GM23248 (cell line): ENCODE results near the gene BCR. TPM values are rescaled to one million over a fixed set of nuclear protein-coding genes. Genes with fewer than 3 reads are reported as not detected.

ENCODE experiments used
- DNase-seq: peaks from one replicate; pipeline ENCODE4 v3.0.0-alpha.2; 2015
- H2AFZ ChIP-seq: fragments of 200-600 bp; sonication (generic); 2 replicates; pipeline ENCODE4 v1.6.1; 2016; ENCODE audit warnings: antibody characterized with exemption
- H3F3A ChIP-seq: fragments of 200-600 bp; sonication (generic); 2 replicates; pipeline ENCODE4 v1.6.1; 2016; ENCODE audit warnings: mild to moderate bottlenecking, antibody characterized with exemption, mixed run types; ENCODE audit not compliant: insufficient read depth
- H3K27ac ChIP-seq: fragments of 200-600 bp; sonication (generic); 2 replicates; pipeline ENCODE4 v1.5.1; 2016; ENCODE audit warnings: mild to moderate bottlenecking
- H3K27me3 ChIP-seq: fragments of 200-600 bp; sonication (generic); replicated peaks from 2 replicates; pipeline ENCODE4 v1.6.1; 2016; ENCODE audit warnings: mild to moderate bottlenecking; ENCODE audit not compliant: insufficient read depth
- H3K36me3 ChIP-seq: fragments of 200-600 bp; sonication (generic); 2 replicates; pipeline ENCODE4 v1.6.1; 2016; ENCODE audit warnings: low read depth, mild to moderate bottlenecking
- H3K4me1 ChIP-seq: fragments of 200-600 bp; sonication (generic); 2 replicates; pipeline ENCODE4 v1.6.1; 2016; ENCODE audit warnings: mild to moderate bottlenecking; ENCODE audit not compliant: insufficient read depth
- H3K4me2 ChIP-seq: fragments of 200-600 bp; sonication (generic); one replicate; pipeline ENCODE4 v1.6.1; 2016; ENCODE audit warnings: mild to moderate bottlenecking; ENCODE audit not compliant: unreplicated experiment
- H3K4me3 ChIP-seq: fragments of 200-600 bp; sonication (generic); 2 replicates; pipeline ENCODE4 v1.5.1; 2016; ENCODE audit warnings: mild to moderate bottlenecking
- H3K79me2 ChIP-seq: fragments of 200-600 bp; sonication (generic); 2 replicates; pipeline ENCODE4 v1.6.1; 2016; ENCODE audit warnings: mild to moderate bottlenecking; ENCODE audit not compliant: insufficient read depth
- H3K9ac ChIP-seq: fragments of 200-600 bp; sonication (generic); 2 replicates; pipeline ENCODE4 v1.6.1; 2016; ENCODE audit warnings: mild to moderate bottlenecking
- H3K9me2 ChIP-seq: fragments of 200-600 bp; sonication (generic); 2 replicates; pipeline ENCODE4 v1.6.1; 2016; ENCODE audit warnings: mixed run types, mild to moderate bottlenecking, moderate library complexity; ENCODE audit not compliant: insufficient read depth
- H3K9me3 ChIP-seq: fragments of 200-600 bp; sonication (generic); one replicate; pipeline ENCODE4 v1.6.1; 2017; ENCODE audit warnings: low read depth
- H4K20me1 ChIP-seq: fragments of 200-600 bp; sonication (generic); 2 replicates; pipeline ENCODE4 v1.6.0; 2016; ENCODE audit not compliant: insufficient read depth
- EZH2 ChIP-seq: fragments of 200-600 bp; sonication (generic); IDR thresholded peaks from 2 replicates; pipeline ENCODE4 v1.6.1; 2018; ENCODE audit warnings: antibody characterized with exemption, mild to moderate bottlenecking; ENCODE audit not compliant: insufficient read depth, poor library complexity, severe bottlenecking
- EZH2phosphoT487 ChIP-seq: fragments of 200-600 bp; sonication (generic); IDR thresholded peaks from 2 replicates; pipeline ENCODE4 v1.6.1; 2018; ENCODE audit warnings: antibody characterized with exemption, moderate library complexity, mild to moderate bottlenecking, low read depth; ENCODE audit not compliant: insufficient read depth
- WGBS, 2 experiments: methylation state at CpG; one replicate each; pipeline ENCODE4 v1.1.6; 2015 to 2017; ENCODE audit warnings: low lambda C conversion rate in 2 of 2, low coverage in 1 of 2; ENCODE audit errors: missing lambda C conversion rate in 2 of 2; 5-methylcytosine and 5-hydroxymethylcytosine counted together
- in situ Hi-C: fragments of 300-500 bp; cut with MboI; formaldehyde crosslinking; loops from 2 replicates; pipeline ENCODE4 v1.15.0; 2020
- polyA plus RNA-seq: library from polyadenylated mRNA; unstranded; fragments of >200 nt; fragmentation: Nextera tagmentation; extraction: Ambion mirVana; gene quantifications from 2 replicates; pipeline ENCODE4 v1.2.1, GENCODE V29; 2016
- total RNA-seq: library from RNA; depleted of rRNA; stranded (reverse); fragments of >200 nt; shearing (Covaris generic); gene quantifications from 2 replicates; pipeline ENCODE4 v1.2.3, GENCODE V29; 2014

The BCR gene
- total and polyA plus RNA-seq, 2 experiments from 2014 or later: 4.7 to 30.0 TPM

DNA sequence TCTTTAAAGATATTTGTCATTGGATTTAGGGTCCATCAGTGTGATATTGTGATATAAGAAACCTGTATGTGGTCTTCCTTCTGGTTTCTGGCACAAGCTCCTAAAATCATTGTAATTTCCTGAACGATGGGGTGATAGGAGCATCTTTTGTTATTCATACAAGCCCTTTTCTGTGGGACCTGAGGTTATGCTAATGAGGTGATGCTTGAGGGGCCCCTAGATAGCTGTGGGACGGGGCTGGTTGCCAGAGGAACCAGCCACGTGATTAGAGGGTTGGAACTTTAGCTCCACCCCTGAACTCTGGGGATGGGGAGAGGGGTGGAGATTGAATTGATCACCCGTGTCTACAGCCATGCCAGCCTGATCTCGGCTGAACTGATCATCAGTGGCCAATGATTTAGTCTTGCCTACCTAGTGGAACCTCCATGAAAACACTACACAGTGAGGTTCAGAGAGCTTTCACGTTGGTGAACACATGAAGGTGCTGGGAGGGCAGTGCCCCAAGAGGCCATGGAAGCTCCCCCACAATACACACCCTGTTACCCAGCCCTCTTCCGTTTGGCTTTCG is 62.8 kb downstream of the BCR start:
- H4K20me1 ChIP-seq: no peaks in the 10 kb centered on the region; the same call in 1 of the 2 replicates

DNA sequence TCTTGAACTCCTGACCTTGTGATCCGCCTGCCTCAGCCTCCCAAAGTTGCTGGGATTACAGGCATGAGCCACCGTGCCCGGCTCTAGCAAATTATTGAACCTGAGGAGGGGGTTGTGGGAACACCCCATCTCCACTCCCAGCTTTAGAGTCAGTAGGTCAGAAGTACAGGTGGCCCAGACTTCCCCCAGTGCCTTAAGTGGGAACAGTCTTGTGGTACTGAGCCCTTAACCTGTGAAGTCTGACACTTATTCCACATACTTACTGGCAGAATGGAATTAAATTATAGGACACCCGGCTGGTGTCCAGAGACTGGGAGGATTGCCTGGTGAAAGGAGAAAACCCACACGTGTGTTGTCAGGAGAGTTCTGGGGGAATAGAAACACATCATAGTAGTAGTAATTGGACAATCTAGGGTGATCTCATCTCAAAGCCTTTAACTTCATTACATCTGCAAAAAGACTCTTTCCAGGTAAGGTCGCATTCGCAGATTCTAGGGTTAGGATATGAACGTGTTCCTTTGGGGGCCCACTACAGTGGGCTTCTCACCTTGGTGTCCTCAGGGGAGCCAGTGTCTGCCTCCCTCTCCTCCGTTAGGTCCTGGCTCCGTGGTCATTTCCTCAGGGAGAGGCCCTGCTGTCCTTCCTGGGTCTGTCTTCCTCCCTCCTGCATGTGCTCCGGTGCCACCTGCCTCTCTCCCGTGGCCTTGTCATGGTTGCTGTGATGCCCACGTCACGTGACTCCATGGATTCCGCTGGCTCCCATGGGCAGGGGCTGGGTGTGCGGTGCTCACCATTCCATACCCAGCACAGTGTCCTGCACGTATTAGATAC is 63.8 kb downstream of the BCR start:
- no peak overlapping the region for H3K27ac ChIP-seq
- no peaks in the 10 kb centered on the region for H3K36me3 ChIP-seq
- H3K9me2 ChIP-seq: no peaks in the 10 kb centered on the region
- H3K9ac ChIP-seq: no peak overlapping the region
- H3K9me3 ChIP-seq: no peaks in the 10 kb centered on the region
- no peaks in the 10 kb centered on the region for H3K27me3 ChIP-seq
- in situ Hi-C loops: no loop called here
- H2AFZ ChIP-seq: no peak overlapping the region
- no peak overlapping the region for H3K4me2 ChIP-seq
- DNase-seq: no peak
- WGBS, 2 experiments: 95 to 98% methylated on average over 17 of the region's 17 CpGs
- H3K4me1 ChIP-seq: peaks cover 28% of the 10 kb centered on the region
- no peak overlapping the region for H3K4me3 ChIP-seq
- H3K79me2 ChIP-seq: peaks cover 90% of the 10 kb centered on the region
- no peaks in the 10 kb centered on the region; the same call in 1 of the 2 replicates for H4K20me1 ChIP-seq
- TF ChIP-seq EZH2 (no peak), EZH2phosphoT487 (no peak)
- 0 out of 2 replicates have a peak, but pooled peaks cover 6% of the 10 kb centered on the region for H3F3A ChIP-seq

More for the DNA sequence above, 62.8 kb downstream of the BCR start:
- H3K79me2 ChIP-seq: peaks cover 90% of the 10 kb centered on the region
- DNase-seq: no peak
- no peaks in the 10 kb centered on the region for H3K9me3 ChIP-seq
- no peak for TF ChIP-seq EZH2phosphoT487
- TF ChIP-seq EZH2: no peak
- no peaks in the 10 kb centered on the region for H3K36me3 ChIP-seq
- H3K4me1 ChIP-seq: peaks cover 19% of the 10 kb centered on the region
- no peak overlapping the region for H3K9ac ChIP-seq
- H3F3A ChIP-seq: 0 out of 2 replicates have a peak, but pooled peaks cover 6% of the 10 kb centered on the region
- no peaks in the 10 kb centered on the region for H3K9me2 ChIP-seq
- no peaks in the 10 kb centered on the region for H3K27me3 ChIP-seq
- H2AFZ ChIP-seq: no peak overlapping the region
- no peak overlapping the region for H3K4me3 ChIP-seq
- H3K4me2 ChIP-seq: no peak overlapping the region
- in situ Hi-C loops: no loop called here
- WGBS, 2 experiments: 74 to 79% methylated on average over 8 of the region's 8 CpGs
- H3K27ac ChIP-seq: no peak overlapping the region

DNA sequence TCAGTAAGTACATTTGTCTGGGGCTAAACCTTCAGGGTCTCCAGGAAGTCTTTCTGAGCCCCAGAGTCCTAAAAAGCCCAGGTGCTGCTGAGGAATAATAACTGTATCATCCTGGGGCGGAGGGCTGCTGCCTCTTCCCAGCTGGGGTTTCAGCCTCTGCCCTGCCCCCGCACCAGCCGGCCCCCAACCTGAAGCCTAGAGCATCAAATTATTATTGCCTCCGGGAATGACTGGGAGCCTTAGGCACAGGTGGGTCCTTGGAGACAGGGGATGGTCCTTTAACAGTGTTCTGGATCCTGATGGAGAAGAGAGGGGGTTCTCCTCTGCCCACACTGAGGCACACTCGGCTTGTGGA is 64.4 kb downstream of the BCR start:
- Histone ChIP-seq H3K9me2 (no peaks in the 10 kb centered on the region), H3K36me3 (no peaks in the 10 kb centered on the region), H3K27ac (peak overlapping the region; percentile 53), H3F3A (0 out of 2 replicates have a peak, but pooled peaks cover 6% of the 10 kb centered on the region), H2AFZ (no peak overlapping the region), H3K27me3 (no peaks in the 10 kb centered on the region), H3K79me2 (peaks cover 90% of the 10 kb centered on the region), H3K4me3 (no peak overlapping the region), H4K20me1 (no peaks in the 10 kb centered on the region; the same call in 1 of the 2 replicates), H3K9me3 (no peaks in the 10 kb centered on the region), H3K9ac (no peak overlapping the region), H3K4me1 (peaks cover 28% of the 10 kb centered on the region), H3K4me2 (peak overlapping the region; percentile 34)
- WGBS, 2 experiments: 88 to 90% methylated on average over 5 of the region's 5 CpGs
- DNase-seq: no peak
- no peak for TF ChIP-seq EZH2
- TF ChIP-seq EZH2phosphoT487: no peak
- in situ Hi-C loops: no loop called here

DNA sequence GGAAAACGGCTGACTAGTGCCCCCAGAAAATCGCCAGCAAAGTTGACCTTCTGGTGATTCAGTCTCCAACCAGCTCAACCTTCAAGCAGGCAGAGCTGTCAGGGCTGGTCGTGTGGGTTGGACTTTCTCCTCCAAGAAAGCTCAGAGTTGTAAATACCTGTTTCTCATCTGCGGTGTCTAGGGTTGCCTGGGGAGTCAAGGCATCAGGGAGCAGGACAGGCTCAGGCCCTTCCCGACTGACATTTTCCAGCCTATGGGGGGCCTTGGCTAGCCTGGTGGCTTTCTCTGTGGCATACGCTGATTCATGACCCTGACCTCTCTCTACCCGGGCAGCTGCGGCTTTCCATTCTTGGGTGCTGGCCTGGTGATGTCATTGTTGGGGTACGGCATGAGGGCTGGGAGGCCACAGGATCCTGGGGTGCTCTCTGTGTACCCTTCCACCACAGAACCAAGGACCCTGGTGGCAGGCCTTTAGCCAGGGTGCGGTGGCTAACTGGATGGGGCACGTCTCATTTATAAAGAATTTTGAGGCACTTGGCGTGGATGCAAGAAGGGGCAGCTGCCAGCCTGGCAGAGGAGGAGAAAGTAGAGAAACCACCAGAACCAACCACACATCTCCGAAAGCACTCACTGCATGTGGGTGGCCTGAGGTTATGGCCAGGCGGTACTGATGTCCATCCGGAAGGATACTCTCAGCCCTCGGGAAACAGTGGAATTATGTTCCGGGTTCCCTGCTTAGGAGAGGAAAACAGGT is 64.9 kb downstream of the BCR start:
- H4K20me1 ChIP-seq: no peaks in the 10 kb centered on the region; the same call in 1 of the 2 replicates
- H3K79me2 ChIP-seq: peaks cover 90% of the 10 kb centered on the region
- H3K27ac ChIP-seq: peak overlapping the region; percentile 53
- peaks cover 28% of the 10 kb centered on the region for H3K4me1 ChIP-seq
- H2AFZ ChIP-seq: no peak overlapping the region
- DNase-seq: peak; percentile 67
- no peaks in the 10 kb centered on the region for H3K9me2 ChIP-seq
- 0 out of 2 replicates have a peak, but pooled peaks cover 6% of the 10 kb centered on the region for H3F3A ChIP-seq
- no peaks in the 10 kb centered on the region for H3K27me3 ChIP-seq
- H3K4me2 ChIP-seq: peak overlapping the region; percentile 34
- TF ChIP-seq EZH2phosphoT487 (no peak), EZH2 (no peak)
- no peak overlapping the region for H3K4me3 ChIP-seq
- 70 to 73% methylated on average over 17 of the region's 17 CpGs for WGBS, 2 experiments
- H3K9me3 ChIP-seq: no peaks in the 10 kb centered on the region
- in situ Hi-C loops: no loop called here
- H3K9ac ChIP-seq: no peak overlapping the region
- no peaks in the 10 kb centered on the region for H3K36me3 ChIP-seq
